Endothelial cell of umbilical vein (primary cell): ENCODE results near the gene RNPEPL1.

Source experiments
- CTCF ChIP-seq, 2 donors: IDR thresholded peaks; 1 replicate in 1 of 2; 2 replicates in 1 of 2; pipeline ENCODE4 v1.5.1; 2011; ENCODE audit warnings: low read length in 2 of 2, mild to moderate bottlenecking in 2 of 2, moderate library complexity in 2 of 2, control low read depth in 1 of 2, inconsistent platforms in 1 of 2, low read depth in 1 of 2; ENCODE audit not compliant: insufficient read depth in 1 of 2; ENCODE audit errors: extremely low read depth in 1 of 2
- EZH2 ChIP-seq: IDR thresholded peaks from 2 replicates; pipeline ENCODE4 v1.6.1; 2012; ENCODE audit warnings: borderline replicate concordance, low read depth, mild to moderate bottlenecking, moderate library complexity, low read length, inconsistent platforms; ENCODE audit not compliant: severe bottlenecking
- FOS ChIP-seq: IDR thresholded peaks from 2 replicates; pipeline ENCODE4 v1.6.1; 2011; ENCODE audit warnings: mild to moderate bottlenecking, low read length, moderate library complexity, borderline replicate concordance; ENCODE audit not compliant: insufficient read depth
- JUN ChIP-seq: IDR thresholded peaks from 2 replicates; pipeline ENCODE4 v1.6.1; 2011; ENCODE audit warnings: borderline replicate concordance, low read depth; ENCODE audit not compliant: insufficient read length, insufficient read depth
- MAX ChIP-seq: IDR thresholded peaks from 2 replicates; pipeline ENCODE4 v1.6.1; 2011; ENCODE audit not compliant: insufficient read depth, insufficient read length
- MYC ChIP-seq: IDR thresholded peaks from one replicate; pipeline ENCODE4 v1.6.1; 2011; ENCODE audit warnings: mild to moderate bottlenecking, low read depth, low read length
- POLR2A ChIP-seq: IDR thresholded peaks from 2 replicates; pipeline ENCODE4 v1.6.1; 2012; ENCODE audit warnings: low read depth, mild to moderate bottlenecking, control low read depth, low read length
- POLR2AphosphoS5 ChIP-seq: IDR thresholded peaks from 2 replicates; pipeline ENCODE4 v1.6.1; 2012; ENCODE audit warnings: low read depth, mild to moderate bottlenecking, control low read depth, low read length, moderate library complexity; ENCODE audit not compliant: insufficient read depth

DNA sequence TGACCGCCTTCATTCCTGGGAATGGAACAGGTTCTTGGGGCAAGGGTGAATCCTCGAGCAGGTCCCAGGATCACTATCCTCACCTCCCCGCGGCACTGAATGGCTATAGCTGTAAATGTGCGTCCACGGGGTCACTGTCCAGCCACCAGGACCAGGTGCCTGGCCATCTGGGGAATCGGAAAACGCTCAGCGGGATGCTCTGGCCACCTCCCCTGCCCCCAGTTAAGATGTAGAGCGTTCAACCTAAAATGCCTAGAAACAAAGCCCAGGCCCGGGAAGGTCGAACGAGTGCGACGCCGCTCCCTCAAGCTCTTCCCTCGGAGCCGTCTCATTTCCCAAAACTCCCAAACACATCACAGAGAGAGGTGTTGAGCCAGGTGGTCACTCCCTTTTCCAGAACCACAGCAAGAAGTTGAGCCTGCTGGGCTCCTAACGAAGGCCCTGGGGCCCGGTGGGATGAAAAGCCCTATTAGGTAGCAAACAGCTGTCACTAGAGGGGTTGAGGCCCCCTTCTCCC lies 17.5 kb downstream of the RNPEPL1 start:
- TF ChIP-seq CTCF (IDR thresholded peaks at IDR 0.05; ENCODE audit: extremely low read depth in 1 of 2, insufficient read depth in 1 of 2, low read depth in 1 of 2, low read length in 2 of 2) = no peak
- no peak for TF ChIP-seq MAX
- TF ChIP-seq JUN = no peak
- no peak for TF ChIP-seq MYC
- no peak for TF ChIP-seq EZH2
- TF ChIP-seq POLR2A = no peak
- TF ChIP-seq POLR2AphosphoS5 = no peak
- TF ChIP-seq FOS = no peak
